GM23338 (cell line): ENCODE results near the gene NEIL1. TPM values are rescaled to one million over a fixed set of nuclear protein-coding genes. Genes with fewer than 3 reads are reported as not detected.

Experiments
- microRNA counts: library from miRNA; unstranded; fragments of <30 nt; microRNA quantifications from one replicate; lab custom pipeline; 2017
- microRNA-seq: library from miRNA; unstranded; fragments of <30 nt; microRNA quantifications from one replicate; pipeline ENCODE4, GENCODE V29; 2017
- polyA plus RNA-seq: library from polyadenylated mRNA; unstranded; fragments of >200 nt; fragmentation: Nextera tagmentation; extraction: Ambion mirVana; gene quantifications from 2 replicates; pipeline ENCODE4 v1.2.1, GENCODE V29; 2016
- total RNA-seq: library from RNA; depleted of rRNA; stranded (reverse); fragments of >200 nt; shearing (Covaris generic); gene quantifications from 2 replicates; pipeline ENCODE4 v1.2.3, GENCODE V29; 2014; rRNA removed

NEIL1 gene
- total and polyA plus RNA-seq, 2 experiments from 2014 or later, result 6.2 to 17.0 TPM

MicroRNAs within 50 kb of the gene (microRNA counts, 767-probe panel; counts per million panel counts)
- microRNA hsa-miR-631 (lab: Ali Mortazavi, UCI), result not detected

Small RNA genes within 50 kb of the gene (microRNA-seq; reads per million reads assigned to microRNA genes)
- gene MIR631, result not detected

Other genes starting within 250 kb of the NEIL1 start
- gene C15orf39, start 145.2 kb upstream of the NEIL1 start, total RNA-seq, result 48.5 and 54.1 TPM in 2 replicates
- gene C15orf39, start 145.2 kb upstream of the NEIL1 start, polyA plus RNA-seq, result 13.4 and 13.9 TPM in 2 replicates
- 0.70 and 1.3 TPM in 2 replicates for gene GOLGA6C, start 88.7 kb upstream of the NEIL1 start, total RNA-seq
- 0.34 TPM in 1 of 2 replicates, not detected in the other for gene GOLGA6C, start 88.7 kb upstream of the NEIL1 start, polyA plus RNA-seq
- 1.0 and 2.1 TPM in 2 replicates for gene GOLGA6D, start 64.2 kb upstream of the NEIL1 start, total RNA-seq
- gene GOLGA6D, start 64.2 kb upstream of the NEIL1 start, polyA plus RNA-seq, result 0.71 and 0.99 TPM in 2 replicates
- 131 and 166 TPM in 2 replicates for gene COMMD4, start 11.0 kb upstream of the NEIL1 start, total RNA-seq
- 128 and 131 TPM in 2 replicates for gene COMMD4, start 11.0 kb upstream of the NEIL1 start, polyA plus RNA-seq
- gene MAN2C1, start 21.6 kb downstream of the NEIL1 start, total RNA-seq, result 129 and 131 TPM in 2 replicates
- gene MAN2C1, start 21.6 kb downstream of the NEIL1 start, polyA plus RNA-seq, result 31.4 and 42.3 TPM in 2 replicates
- 68.4 and 73.0 TPM in 2 replicates for gene SIN3A, start 104.7 kb downstream of the NEIL1 start, total RNA-seq
- gene SIN3A, start 104.7 kb downstream of the NEIL1 start, polyA plus RNA-seq, result 22.6 and 24.3 TPM in 2 replicates
- 27.2 and 32.7 TPM in 2 replicates for gene PTPN9, start 232.3 kb downstream of the NEIL1 start, total RNA-seq
- 12.1 and 13.3 TPM in 2 replicates for gene PTPN9, start 232.3 kb downstream of the NEIL1 start, polyA plus RNA-seq